ENCODE data around the gene FOXL3.

Gene FOXL3

DNA sequence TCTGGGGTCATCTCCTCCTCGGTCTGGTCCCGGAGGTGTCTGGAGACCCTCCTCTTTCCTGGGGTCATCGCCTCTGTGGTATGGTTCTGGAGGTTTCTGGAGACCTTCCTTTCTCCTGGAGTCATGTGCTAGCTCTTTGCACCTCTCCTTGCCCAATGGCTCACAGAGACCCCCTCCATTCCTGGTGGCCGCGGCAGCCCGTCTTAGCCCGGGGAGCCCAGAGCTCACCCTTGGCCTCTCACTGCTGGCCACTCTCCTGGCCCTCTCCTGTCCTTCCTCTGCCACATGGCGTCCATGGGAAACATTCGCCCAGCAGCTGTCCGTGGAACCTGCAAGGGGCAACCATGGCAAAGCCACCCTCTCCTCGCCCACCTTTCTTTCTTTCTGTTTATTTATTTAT is 20.2 kb upstream of the FOXL3 start:
- DNase-seq: no peak

DNA sequence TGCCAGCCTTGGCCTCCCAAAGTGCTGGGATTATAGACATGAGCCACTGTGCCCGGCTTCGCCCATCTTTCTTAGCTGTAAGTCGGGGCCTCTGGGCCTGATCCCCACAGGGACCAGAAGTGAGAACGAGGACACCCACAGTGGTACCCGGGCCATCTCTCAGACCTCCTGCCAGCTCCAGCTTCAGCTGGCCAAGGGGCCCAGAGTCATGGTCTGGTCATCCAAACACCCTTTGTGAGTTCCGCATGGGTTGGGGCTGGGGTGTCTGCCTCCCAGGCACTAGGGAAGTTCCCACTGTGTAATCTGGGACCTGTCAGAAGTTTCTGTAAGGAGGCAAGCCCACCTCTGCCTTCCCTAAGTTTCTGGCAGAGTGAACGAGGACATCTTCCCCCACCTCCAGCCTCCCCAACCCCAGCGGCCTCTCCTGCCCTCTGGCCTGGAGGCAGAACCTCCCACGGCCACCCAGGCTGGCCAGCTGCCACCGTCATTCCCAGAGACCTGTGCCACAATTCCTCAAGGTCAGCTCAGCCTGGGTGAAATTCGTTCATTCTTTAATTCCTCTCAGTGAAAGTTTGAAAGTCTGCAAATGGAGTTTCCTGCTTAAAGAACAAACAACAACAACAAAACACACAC is 19.5 kb upstream of the FOXL3 start:
- DNase-seq: no peak

DNA sequence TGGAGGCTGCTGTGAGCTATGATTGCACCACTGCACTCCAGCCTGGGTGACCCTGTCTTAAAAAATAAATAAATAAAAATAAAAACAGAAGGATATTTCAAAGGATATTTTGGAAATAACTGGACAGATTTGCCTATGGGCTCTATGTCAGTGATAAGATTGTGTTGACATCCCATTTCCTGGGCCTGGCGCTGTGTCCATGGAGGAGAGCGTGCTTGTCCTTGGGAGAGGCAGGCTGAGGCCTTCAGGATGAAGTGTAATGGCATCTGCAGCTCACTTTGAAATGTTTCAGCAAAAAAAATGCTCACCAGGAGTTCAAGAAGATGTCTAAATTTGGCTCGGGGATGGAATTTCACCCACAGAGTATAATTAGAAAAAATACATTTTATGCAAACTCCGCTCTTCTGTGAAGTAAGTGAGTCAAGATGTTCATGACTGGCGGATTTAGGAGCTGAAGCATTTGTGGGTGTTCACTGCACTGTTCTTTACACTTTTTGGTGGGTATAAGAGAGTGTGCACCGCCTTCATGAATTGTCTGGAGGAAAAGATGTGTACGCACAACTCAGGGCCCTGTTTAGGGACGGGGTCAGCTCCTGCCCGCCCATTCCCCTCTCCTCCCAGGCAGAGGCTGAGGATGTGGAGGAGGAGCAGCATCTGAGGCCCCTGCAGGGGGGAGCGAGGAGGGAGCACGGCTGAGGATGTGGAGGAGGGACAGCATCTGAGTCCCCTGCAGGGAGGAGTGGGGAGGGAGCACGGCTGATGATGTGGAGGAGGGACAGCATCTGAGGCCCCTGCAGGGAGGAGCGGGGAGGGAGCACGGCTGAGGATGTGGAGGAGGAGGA is 18.5 kb upstream of the FOXL3 start:
- no peak for DNase-seq

DNA sequence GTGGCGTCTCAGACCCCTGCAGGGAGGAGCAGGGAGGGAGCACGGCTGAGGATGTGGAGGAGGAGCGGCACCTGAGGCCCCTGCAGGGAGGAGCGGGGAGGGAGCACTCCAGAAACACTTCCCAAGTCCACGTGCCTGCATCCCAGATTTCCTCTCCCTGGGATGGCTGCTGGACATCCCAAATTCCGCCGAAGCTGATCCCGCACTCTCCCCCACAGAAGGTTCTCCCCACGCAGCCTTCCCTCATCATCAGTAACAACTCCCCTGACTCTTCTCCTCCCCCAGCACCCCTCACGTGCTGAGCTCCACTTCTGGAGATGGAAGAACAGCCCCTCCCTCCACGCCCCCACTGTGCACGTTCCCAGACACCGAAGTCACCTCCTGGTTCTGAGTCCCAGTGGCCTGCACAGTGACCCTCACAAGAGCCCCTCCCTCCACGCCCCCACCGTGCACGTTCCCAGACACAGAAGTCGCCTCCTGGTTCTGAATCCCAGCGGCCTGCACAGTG is 17.8 kb upstream of the FOXL3 start:
- DNase-seq: no peak

DNA sequence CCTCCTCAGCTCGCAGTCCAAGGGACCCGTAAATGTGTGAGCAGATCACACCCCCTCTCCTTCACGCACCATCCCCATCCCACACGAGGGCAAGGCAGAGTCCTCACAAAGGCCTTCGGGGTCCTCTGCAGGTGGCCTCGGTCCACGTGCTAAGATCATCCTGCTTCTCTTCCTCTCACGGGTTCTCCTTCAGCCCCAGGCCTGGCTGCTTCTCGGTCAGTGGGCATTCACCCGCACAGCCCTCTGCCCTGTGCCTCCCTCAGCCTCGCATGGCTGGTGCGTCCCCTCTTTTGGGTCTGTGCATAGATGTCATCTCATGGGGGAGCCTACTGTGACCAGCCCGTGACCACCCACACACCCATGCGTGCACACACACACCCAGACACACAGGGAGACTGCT is 17.3 kb upstream of the FOXL3 start:
- DNase-seq: no peak

DNA sequence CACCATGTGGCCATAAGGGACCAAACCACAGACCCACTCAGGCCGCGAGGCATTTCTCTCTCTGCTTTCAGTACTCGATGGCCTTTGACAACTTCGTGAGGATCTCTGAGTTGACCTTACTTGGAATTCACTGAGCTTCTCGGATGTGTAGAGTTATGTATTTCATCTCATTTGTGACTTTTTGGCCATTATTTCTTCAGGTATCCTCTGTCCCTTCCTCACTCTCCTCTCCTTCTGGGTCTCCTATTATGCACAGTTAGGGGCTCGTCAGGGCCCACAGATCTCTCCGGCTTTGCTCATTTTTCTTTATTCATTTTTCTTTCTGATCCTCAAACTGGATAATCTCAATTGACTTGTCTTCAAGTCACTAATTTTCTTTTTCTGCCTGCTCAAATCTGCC is 16.6 kb upstream of the FOXL3 start:
- no peak for DNase-seq

DNA sequence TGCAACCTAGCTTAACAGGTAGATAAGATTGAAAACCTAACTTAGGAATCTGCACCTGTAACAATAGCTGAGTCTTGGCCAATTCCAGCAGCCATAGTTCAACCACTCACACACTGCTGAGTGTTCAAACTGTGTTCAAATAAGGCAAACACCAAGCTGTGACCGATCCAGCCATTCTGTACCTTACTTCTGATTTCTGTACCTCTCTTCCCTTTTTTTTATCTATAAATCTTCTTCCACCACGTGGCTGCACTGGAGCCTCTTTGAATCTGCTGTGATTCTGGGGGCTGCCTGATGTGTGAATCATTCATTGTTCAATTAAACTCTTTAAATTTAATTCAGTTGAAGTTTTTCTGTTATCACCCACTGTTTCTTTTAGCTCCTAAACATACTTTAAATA is 15.7 kb upstream of the FOXL3 start:
- no peak for DNase-seq

DNA sequence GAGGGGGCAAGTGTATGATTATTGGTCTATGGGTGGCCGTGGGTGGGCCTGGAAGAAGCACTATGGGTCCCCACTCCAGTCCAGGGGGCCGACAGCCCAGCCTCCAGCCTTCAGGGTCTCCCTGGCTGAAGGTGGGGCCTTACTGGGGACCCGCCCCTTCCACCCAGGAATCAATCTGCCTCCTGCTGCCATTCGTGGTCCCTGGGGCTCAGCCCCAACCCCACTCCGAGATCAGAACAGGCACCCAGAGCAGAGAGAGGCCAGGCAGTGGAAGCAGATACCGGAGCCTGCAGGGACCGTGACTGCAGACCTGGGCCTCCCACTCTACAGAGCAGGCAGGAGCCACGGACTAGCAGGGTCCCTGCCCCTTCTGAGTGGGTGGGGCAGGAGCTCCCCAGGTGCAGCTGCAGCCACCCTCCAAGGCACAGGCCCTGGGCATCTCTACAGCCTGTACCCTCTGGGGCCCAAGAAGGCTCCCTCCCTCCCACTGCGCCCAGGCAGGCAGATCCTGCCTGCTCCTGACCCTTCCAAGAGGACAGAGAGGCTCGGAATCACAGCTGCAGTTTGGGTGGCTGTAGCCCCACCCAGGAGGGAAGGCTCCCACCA is 13.6 kb upstream of the FOXL3 start:
- no peak for DNase-seq

DNA sequence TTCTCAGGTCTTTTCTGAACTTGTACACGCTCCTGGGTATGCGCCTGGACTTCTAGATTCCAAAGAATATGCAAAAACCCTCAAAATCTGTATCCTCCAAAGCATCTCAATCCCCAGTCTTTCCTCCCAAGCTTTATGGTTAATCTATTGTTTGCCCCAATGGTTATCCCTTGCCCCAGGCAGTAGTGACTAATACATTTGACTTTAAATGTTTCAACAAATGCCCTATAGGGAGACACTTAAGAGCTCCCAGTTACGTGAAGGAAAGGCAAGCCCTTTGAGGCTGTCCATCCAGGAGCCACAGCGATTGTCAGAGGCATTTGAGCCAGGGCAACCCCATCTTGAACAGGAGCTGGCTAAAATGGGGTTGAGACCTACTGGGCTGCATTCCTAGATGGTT is 12.7 kb upstream of the FOXL3 start:
- no peak for DNase-seq

DNA sequence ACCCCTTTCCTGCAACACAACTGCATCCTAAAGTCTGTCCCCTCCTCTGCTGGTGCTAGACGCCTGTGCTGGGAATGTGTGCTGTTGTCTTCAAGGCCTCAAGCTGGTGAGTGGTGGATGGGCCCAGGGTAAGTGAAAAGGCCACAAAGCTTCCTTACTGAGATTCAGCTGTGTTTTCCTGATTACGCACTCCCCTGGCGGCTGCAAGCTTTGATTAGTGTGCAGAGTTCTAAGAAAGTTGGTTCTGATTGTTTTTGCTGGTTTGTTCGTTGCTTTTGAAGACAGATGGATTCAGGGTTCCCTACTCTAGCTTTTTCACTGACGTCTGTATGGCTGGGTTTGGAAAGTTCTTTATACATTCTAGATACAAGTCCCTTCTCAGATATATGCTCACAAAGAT is 11.9 kb upstream of the FOXL3 start:
- no peak for DNase-seq

DNA sequence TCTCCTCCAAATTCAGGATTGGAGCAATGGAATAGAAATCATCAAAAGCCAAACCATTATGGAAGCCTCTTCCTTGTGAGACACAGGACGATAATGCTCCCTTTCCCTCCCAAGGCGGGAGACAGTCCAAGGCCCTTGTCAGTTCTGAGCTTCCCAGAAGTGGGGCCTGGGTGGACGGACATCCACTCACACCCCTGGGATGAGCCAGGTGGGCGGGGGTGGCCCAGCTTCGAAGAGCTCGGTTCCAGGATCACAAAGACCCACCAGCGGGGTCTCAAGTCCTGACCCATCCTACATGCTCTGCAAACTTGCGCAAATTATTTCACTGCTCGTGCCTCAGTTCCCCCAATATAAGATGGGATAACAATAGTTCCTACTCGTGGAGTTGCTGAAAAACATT is 10.1 kb upstream of the FOXL3 start:
- no peak for DNase-seq

DNA sequence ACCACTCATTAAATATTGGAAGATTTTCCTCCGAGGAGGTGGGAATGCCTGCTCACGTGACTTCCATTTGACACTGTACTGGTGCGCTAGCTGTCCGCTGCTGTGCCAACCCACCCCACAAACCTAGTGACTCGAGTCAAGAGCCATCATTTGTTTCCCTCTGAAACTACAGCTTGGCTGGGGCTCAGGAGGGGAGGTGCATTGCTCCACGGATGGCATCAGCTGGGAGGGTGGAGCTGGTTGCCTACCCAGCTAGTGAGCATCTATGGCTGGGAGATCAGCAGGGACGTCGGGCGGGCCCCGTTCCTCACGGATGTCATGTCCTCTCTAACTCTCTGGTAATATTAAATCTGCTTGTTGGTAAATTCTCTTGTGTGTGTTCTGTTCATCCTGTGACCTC is 9.5 kb upstream of the FOXL3 start:
- DNase-seq: no peak

DNA sequence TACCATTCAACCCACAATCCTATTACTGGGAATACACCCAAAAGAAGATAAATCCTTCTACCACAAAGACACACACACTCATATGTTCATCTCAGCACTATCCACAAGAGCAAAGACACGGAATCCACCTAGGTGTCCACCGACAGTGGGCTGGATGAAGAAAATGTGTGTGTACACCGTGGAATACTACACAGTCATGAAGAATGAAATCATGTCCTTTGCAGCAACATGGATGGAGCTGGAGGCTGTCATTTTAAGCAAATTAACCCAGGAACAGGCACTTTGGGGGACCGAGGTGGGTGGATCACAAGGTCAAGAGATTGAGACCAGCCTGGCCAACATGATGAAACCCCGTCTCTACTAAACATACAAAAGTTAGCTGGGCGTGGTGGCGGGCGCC is 8.3 kb upstream of the FOXL3 start:
- no peak for DNase-seq

DNA sequence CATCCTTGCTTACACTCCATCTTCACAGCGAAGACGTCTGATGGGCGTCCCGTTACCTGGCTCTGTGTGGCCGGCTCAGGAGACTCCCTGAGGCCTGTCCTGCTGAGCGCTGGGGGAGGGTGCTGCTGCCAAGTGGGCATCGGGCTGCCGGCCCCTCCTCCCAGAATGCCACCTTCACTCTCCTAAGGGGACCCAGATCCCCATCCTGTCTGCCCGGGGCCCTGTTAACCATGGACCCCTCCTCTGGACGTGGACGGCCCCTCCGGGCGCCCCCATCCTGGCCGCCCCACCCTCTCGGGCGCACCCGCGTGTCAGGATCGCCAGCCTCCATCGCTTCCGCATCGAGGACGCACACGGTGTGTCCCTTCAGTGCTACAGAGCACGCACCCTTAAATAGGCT is 7.3 kb upstream of the FOXL3 start:
- DNase-seq: no peak

DNA sequence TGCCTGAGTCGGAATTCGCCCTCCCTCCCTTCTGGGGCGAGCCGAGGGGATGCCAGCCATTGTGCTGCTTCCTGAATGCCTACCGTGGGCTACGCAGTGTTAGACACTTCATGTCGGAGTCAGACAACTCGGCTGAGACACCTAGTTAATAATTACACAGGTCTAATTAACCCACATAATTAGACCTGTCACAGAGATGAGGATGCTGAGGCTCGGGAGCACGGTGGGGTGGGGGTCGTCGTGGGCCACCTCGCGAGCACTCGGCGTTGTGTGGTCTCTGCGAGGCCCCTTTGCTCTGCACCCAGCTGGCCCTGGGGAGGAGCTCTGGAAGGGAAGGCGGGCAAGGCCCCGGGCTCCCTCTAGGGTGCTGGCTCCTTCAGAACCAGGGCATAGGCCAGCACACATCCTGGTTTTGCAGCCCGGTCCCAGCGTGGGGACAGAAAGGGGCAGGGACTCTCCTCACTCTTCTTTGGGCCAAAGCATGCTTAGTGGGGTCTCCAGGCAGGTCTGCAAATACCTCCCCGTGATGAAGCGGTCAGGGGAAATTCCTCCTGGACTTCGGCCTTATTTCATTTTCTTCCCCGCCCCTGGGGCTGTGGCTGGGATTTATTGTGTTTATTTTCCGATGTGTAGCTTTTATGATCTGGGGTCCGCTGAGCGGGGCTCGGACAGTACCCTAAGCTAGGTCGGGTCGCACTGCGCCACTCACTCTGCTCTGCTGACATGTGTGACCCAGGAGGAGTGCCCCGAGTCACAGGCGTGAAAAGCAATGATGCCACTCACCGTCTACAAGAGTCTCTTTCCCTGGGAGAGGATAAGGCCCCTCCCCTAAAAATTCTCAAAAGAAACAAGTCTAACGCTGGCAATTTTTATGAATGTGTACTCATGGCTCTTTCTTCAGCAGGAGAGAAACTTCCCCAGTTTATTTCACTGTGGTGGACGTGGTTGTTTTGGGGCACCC is 4.9 kb upstream of the FOXL3 start:
- DNase-seq: no peak

DNA sequence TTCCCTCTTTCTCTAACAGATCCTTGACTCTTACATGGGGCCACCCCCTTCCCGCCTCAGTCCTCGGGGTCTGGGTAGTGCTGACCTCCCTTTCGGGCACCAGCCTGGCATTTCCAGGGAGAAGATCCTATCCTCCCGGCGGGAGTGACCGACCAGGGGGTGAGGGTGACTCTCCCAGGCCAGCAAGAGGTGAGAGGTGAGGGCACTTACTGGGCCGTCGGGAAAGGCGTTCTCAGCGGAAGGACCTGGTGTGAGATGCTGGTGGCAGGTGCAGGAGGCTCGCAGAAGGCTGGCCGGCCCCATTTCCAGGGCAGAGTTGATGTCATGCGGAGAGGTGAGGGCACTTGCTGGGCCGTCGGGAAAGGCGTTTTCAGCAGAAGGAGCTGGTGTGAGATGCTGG is 4.2 kb upstream of the FOXL3 start:
- no peak for DNase-seq

DNA sequence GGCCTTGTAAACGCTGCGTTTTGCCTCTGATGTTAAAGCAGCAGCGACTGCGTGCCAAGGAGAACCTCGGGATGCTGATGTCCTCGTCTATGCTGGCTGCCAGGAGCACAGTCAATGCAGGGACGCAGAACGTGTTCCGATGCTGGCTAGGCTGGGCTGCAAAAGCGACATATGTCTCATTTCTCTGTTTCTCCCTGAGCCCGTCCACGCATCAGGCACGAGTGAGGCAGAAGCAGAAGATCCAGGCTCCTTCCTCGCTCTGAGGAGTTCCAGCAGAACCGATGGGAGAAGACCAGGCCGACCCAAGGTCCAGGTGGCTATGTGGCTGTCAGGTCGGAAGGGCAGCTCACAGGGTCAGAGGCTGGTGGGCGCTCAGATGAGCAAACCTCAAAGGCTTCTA is 3.7 kb upstream of the FOXL3 start:
- DNase-seq: no peak

DNA sequence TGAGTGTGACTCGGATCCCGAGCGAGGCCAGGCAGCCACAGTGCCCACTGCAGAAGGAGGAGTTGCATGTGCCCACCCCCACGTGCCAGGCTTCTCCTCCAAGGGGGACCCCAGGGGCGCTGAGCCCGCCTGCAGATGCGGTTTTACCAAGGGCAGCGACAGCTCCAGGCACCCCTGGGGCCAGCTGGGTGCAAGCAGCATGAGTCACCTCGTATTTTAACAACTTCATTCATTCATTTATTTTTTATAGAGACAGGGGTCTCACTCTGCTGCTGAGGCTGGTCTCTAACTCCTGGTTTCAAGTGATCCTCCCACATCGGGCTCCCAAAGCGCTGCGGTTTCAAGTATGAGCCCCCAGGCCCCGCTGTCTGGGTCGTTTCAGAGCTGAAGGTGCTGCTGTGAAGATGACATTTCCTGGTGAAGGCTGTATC is 1.3 kb upstream of the FOXL3 start:
- no peak for DNase-seq

DNA sequence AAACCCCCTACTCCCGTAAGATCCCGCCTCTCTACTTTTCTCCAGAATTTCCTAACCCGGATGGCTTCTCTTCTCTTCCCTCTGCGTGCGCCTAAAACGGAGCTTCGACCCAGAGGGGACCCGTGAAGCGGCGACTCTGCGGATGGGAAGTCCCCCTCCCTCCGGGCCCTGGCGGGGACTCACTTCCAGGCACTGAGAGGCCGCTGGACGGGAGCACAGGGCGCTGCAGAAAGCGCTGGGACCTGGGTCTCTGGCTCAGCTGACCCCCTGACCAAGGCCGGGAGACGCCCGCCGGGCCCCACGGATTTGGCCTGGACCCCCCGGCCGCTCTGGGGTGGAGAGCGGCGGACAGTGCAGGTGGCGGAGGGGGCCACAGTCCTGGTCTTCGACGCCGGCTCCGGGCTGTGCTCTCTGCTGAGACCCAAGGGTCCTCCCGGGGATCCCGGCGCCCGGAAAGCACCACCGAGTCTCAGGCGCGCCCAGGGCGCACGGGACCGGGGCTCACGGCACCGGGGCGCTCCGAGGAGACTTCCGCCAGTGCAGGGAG is 688 bp upstream of the FOXL3 start:
- DNase-seq: no peak

DNA sequence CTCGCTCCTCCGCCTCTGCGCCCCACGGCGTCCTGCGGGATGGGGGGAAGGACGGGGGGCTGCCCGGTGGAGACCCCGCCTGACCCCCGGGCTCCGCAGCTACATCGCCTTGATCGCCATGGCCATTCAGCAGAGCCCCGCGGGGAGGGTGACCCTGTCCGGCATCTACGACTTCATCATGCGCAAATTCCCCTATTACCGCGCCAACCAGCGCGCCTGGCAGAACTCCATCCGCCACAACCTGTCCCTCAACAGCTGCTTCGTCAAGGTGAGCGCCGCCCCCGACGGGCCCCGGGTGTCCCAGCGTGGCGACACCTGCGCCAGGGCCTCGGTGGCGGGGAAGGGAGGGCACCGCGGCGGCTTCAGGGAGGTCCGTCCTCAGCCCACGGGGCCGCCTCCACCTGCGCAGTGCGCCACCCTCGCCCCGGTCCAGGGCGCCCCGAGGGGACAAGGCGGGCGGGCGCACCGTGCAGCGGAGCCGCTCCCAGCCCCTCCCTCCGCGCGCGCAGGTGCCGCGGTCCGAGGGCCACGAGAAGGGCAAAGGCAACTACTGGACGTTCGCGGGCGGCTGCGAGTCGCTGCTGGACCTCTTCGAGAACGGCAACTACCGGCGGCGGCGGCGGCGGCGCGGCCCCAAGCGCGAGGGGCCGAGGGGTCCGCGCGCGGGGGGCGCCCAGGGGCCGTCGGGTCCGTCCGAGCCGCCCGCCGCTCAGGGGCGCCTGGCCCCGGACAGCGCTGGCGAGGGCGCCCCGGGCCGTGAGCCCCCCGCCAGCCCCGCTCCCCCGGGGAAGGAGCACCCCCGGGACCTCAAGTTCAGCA is 793 bp downstream of the FOXL3 start:
- DNase-seq: no peak

DNA sequence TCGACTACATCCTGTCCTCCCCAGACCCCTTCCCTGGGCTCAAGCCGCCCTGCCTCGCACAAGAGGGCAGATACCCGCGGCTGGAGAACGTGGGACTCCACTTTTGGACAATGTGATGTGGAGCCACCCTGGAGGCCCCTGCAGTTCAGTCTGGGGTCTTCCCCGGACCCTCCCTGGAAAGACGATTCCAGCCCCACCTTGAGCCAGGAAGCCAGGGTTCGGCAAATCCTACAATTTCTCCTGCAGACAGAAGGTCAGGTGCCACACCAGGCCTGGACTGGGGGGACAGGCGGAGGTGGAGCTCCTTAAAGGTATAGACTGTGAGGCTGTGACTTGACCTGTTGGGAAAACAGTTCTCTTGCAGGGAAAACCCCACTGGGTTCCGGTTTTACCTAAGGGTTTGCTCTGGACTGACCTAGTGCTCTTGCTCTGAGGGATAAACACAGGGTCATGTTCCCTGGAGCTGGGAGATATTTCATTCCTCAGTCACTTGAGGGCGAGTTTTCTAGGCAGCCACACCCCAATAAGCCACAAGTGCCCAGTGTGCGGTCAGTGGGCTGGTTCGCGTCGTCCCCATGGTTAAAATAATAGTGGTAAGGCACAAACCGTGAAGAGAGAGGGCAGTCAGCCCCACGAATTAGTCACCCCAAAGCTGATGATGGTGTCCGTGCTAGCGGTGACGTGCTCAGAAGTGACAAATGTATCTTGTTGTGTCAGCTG is 1.6 kb downstream of the FOXL3 start:
- no peak for DNase-seq

Measured in NCI-H526 treated with DMSO at 0.1 percent for 48 hours (cell line).